GM23338 (cell line): ENCODE data around the gene KCNN2.

Experiments used
- CTCF ChIP-seq, 2 experiments: fragments of 200-600 bp in 1 of 2; sonication (generic) in 1 of 2; conservative IDR thresholded peaks; 2 replicates each; pipeline versions ENCODE4 v1.5.1 to v1.6.1; 2016 to 2017; ENCODE audit warnings: antibody characterized with exemption in 2 of 2, low read depth in 2 of 2, mild to moderate bottlenecking in 2 of 2, moderate library complexity in 1 of 2
- EZH2 ChIP-seq: fragments of 200-600 bp; sonication (generic); IDR thresholded peaks from one replicate; pipeline ENCODE4 v1.8.0; 2017; ENCODE audit warnings: antibody characterized with exemption, mild to moderate bottlenecking, low read depth; ENCODE audit not compliant: unreplicated experiment
- TF ChIP-seq, protein P1 (sequence below): IDR thresholded peaks from one replicate; pipeline ENCODE4 v1.6.1; 2018; ENCODE audit warnings: antibody characterized with exemption; ENCODE audit not compliant: unreplicated experiment

DNA sequence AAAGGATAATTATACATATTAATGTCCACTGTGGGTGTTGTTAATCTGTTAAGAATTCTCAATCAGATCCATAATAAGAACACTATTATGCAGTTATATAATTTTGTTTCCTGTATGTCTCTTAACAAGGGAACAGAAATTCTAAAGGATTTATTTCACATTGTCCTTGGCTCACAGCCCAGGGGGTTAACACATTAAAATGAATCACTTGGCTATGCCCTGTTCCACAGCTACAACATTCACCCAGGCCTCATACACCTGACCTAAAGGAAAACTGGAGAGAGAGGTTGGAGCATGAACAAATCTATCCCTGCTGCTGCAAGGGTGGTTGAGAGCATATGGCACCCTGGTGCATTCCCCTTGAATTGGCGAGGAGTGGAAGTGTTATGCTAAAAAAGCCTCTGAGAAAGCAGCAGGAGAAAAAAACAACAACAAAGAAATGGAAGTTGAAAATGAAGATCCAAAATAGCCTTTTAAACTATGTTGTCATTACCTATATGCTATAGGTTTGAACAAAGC, 116.0 kb downstream of the KCNN2 start:
- TF ChIP-seq, protein P1, sequence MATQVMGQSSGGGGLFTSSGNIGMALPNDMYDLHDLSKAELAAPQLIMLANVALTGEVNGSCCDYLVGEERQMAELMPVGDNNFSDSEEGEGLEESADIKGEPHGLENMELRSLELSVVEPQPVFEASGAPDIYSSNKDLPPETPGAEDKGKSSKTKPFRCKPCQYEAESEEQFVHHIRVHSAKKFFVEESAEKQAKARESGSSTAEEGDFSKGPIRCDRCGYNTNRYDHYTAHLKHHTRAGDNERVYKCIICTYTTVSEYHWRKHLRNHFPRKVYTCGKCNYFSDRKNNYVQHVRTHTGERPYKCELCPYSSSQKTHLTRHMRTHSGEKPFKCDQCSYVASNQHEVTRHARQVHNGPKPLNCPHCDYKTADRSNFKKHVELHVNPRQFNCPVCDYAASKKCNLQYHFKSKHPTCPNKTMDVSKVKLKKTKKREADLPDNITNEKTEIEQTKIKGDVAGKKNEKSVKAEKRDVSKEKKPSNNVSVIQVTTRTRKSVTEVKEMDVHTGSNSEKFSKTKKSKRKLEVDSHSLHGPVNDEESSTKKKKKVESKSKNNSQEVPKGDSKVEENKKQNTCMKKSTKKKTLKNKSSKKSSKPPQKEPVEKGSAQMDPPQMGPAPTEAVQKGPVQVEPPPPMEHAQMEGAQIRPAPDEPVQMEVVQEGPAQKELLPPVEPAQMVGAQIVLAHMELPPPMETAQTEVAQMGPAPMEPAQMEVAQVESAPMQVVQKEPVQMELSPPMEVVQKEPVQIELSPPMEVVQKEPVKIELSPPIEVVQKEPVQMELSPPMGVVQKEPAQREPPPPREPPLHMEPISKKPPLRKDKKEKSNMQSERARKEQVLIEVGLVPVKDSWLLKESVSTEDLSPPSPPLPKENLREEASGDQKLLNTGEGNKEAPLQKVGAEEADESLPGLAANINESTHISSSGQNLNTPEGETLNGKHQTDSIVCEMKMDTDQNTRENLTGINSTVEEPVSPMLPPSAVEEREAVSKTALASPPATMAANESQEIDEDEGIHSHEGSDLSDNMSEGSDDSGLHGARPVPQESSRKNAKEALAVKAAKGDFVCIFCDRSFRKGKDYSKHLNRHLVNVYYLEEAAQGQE = no peak
- TF ChIP-seq CTCF (conservative IDR thresholded peaks at IDR 0.05; ENCODE audit: low read depth in 2 of 2) = no peak
- TF ChIP-seq EZH2 = no peak
